LNCaP clone FGC (cell line): ENCODE measurements around the gene DEPDC7.

Source experiments
- DNase-seq: peaks from one replicate; pipeline ENCODE4 v3.0.0-alpha.2; 2011; ENCODE audit warnings: low read depth
- H3K4me3 ChIP-seq: 2 replicates; pipeline ENCODE4 v1.5.1; 2011; ENCODE audit warnings: mild to moderate bottlenecking, low read depth, low read length, control low read depth
- TF ChIP-seq, protein P1 (sequence below): IDR thresholded peaks from 2 replicates; pipeline ENCODE4 v1.5.1; 2012; ENCODE audit warnings: mild to moderate bottlenecking; ENCODE audit not compliant: control insufficient read depth, insufficient read depth; ENCODE audit errors: extremely low read depth

DEPDC7 gene

GRCh38 chr11:33068611-33069340 lies 53.1 kb downstream of the DEPDC7 start:
- DNase-seq = no peak
- TF ChIP-seq, protein P1, sequence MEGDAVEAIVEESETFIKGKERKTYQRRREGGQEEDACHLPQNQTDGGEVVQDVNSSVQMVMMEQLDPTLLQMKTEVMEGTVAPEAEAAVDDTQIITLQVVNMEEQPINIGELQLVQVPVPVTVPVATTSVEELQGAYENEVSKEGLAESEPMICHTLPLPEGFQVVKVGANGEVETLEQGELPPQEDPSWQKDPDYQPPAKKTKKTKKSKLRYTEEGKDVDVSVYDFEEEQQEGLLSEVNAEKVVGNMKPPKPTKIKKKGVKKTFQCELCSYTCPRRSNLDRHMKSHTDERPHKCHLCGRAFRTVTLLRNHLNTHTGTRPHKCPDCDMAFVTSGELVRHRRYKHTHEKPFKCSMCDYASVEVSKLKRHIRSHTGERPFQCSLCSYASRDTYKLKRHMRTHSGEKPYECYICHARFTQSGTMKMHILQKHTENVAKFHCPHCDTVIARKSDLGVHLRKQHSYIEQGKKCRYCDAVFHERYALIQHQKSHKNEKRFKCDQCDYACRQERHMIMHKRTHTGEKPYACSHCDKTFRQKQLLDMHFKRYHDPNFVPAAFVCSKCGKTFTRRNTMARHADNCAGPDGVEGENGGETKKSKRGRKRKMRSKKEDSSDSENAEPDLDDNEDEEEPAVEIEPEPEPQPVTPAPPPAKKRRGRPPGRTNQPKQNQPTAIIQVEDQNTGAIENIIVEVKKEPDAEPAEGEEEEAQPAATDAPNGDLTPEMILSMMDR = no peak
- no peak overlapping the region for H3K4me3 ChIP-seq

DNA sequence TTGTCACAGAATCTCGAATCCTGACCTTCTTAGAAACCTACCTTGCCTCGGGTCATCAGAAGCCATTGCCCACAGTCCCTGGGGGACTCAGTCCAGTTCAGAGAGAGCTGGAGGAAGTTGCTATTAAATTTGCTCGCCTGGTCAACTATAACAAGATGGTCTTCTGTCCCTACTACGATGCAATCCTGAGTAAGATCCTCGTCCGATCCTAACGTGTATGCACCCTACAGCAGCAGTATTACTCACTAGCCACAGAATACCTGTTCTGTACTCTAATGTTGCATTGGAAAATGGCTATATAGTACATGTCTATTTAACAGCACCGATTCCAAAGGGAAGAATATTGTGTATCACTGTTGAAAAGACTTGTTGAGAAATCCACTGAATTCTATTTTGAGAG lies 56.8 kb downstream of the DEPDC7 start:
- H3K4me3 ChIP-seq = no peak overlapping the region
- no peak for DNase-seq
- TF ChIP-seq, protein P1 = no peak
